H9 (cell line): ENCODE data around the gene DPP7. TPM values are rescaled to one million over a fixed set of nuclear protein-coding genes. Genes with fewer than 3 reads are reported as not detected.

Source experiments
- DNase-seq: peaks from one replicate; pipeline ENCODE4 v3.0.0-alpha.2; 2017
- H2AFZ ChIP-seq: one replicate; pipeline ENCODE4 v1.6.1; 2013; ENCODE audit warnings: mild to moderate bottlenecking, low read length, control low read depth, moderate library complexity
- H2AK5ac ChIP-seq: 2 replicates; pipeline ENCODE4 v1.6.1; 2013; ENCODE audit warnings: low read length, control low read depth, mixed read lengths; ENCODE audit not compliant: insufficient read length
- H2BK120ac ChIP-seq: one replicate; pipeline ENCODE4 v1.6.1; 2013; ENCODE audit warnings: low read depth, mild to moderate bottlenecking, low read length, control low read depth, inconsistent platforms; ENCODE audit not compliant: poor library complexity, severe bottlenecking
- H2BK12ac ChIP-seq: 2 replicates; pipeline ENCODE4 v1.6.1; 2013; ENCODE audit warnings: low read length, control low read depth, mixed read lengths, low read depth; ENCODE audit not compliant: insufficient read length
- H2BK15ac ChIP-seq: 2 replicates; pipeline ENCODE4 v1.6.1; 2013; ENCODE audit warnings: low read depth, low read length, control low read depth
- H2BK20ac ChIP-seq: one replicate; pipeline ENCODE4 v1.6.1; 2013; ENCODE audit warnings: low read depth, mild to moderate bottlenecking, low read length, control low read depth, inconsistent platforms; ENCODE audit not compliant: poor library complexity, severe bottlenecking
- H2BK5ac ChIP-seq: 2 replicates; pipeline ENCODE4 v1.6.1; 2013; ENCODE audit warnings: low read length, control low read depth, mixed read lengths; ENCODE audit not compliant: insufficient read length
- H3K14ac ChIP-seq: 2 replicates; pipeline ENCODE4 v1.6.1; 2013; ENCODE audit warnings: low read length, control low read depth; ENCODE audit not compliant: insufficient read depth
- H3K18ac ChIP-seq: 2 replicates; pipeline ENCODE4 v1.6.1; 2013; ENCODE audit warnings: low read depth, mild to moderate bottlenecking, mixed read lengths, low read length, control low read depth; ENCODE audit not compliant: insufficient read length
- H3K23ac ChIP-seq: 2 replicates; pipeline ENCODE4 v1.6.1; 2013; ENCODE audit warnings: low read length, control low read depth, mixed read lengths, low read depth; ENCODE audit not compliant: insufficient read length
- H3K23me2 ChIP-seq: 2 replicates; pipeline ENCODE4 v1.6.1; 2013; ENCODE audit warnings: low read depth, mild to moderate bottlenecking, mixed read lengths, low read length, control low read depth; ENCODE audit not compliant: insufficient read length, poor library complexity, severe bottlenecking
- H3K27ac ChIP-seq: 2 replicates; pipeline ENCODE4 v1.5.1; 2013; ENCODE audit warnings: low read length, control low read depth, mixed read lengths, low read depth; ENCODE audit not compliant: insufficient read length
- H3K27me3 ChIP-seq: 2 replicates; pipeline ENCODE4 v1.6.1; 2013; ENCODE audit warnings: low read length, control low read depth, inconsistent platforms; ENCODE audit not compliant: insufficient read depth
- H3K4ac ChIP-seq: 2 replicates; pipeline ENCODE4 v1.6.1; 2013; ENCODE audit warnings: low read depth, mild to moderate bottlenecking, control low read depth, inconsistent platforms, low read length, moderate library complexity
- H3K4me1 ChIP-seq: 2 replicates; pipeline ENCODE4 v1.6.1; 2013; ENCODE audit warnings: low read length, control low read depth, inconsistent platforms; ENCODE audit not compliant: insufficient read depth
- H3K4me2 ChIP-seq: 2 replicates; pipeline ENCODE4 v1.6.1; 2013; ENCODE audit warnings: low read length, control low read depth, mixed read lengths; ENCODE audit not compliant: insufficient read length, insufficient read depth
- H3K56ac ChIP-seq: 2 replicates; pipeline ENCODE4 v1.6.1; 2013; ENCODE audit warnings: low read depth, mild to moderate bottlenecking, mixed read lengths, low read length, control low read depth; ENCODE audit not compliant: insufficient read length
- H3K79me1 ChIP-seq: 2 replicates; pipeline ENCODE4 v1.6.1; 2013; ENCODE audit warnings: low read depth, mild to moderate bottlenecking, moderate library complexity, low read length, control low read depth, inconsistent platforms; ENCODE audit not compliant: insufficient read depth, poor library complexity, severe bottlenecking
- H3K79me2 ChIP-seq: 2 replicates; pipeline ENCODE4 v1.6.1; 2013; ENCODE audit warnings: low read length, control low read depth, inconsistent platforms; ENCODE audit not compliant: insufficient read depth
- H3K9ac ChIP-seq: 2 replicates; pipeline ENCODE4 v1.6.1; 2013; ENCODE audit warnings: low read length, control low read depth, mixed read lengths; ENCODE audit not compliant: insufficient read length; ENCODE audit errors: extremely low read depth
- H3K9me3 ChIP-seq: one replicate; pipeline ENCODE4 v1.6.1; 2013; ENCODE audit warnings: low read depth, low read length, inconsistent platforms; ENCODE audit not compliant: control insufficient read depth
- H3T11ph ChIP-seq: one replicate; pipeline ENCODE4 v1.6.1; 2013; ENCODE audit warnings: mild to moderate bottlenecking, low read length, control low read depth, inconsistent platforms
- H4K20me1 ChIP-seq: one replicate; pipeline ENCODE4 v1.6.1; 2013; ENCODE audit not compliant: control insufficient read depth, insufficient read length, insufficient read depth
- H4K5ac ChIP-seq: 2 replicates; pipeline ENCODE4 v1.6.1; 2013; ENCODE audit warnings: low read depth, mild to moderate bottlenecking, mixed read lengths, low read length, control low read depth; ENCODE audit not compliant: insufficient read length
- H4K8ac ChIP-seq: replicated peaks from 2 replicates; pipeline ENCODE4 v1.6.1; 2013; ENCODE audit warnings: low read length, control low read depth, mixed read lengths, low read depth; ENCODE audit not compliant: insufficient read length
- H4K91ac ChIP-seq: 2 replicates; pipeline ENCODE4 v1.6.1; 2013; ENCODE audit warnings: low read depth, mild to moderate bottlenecking, moderate library complexity, mixed read lengths, low read length, control low read depth; ENCODE audit not compliant: insufficient read length
- H3K27ac Mint-ChIP-seq, 3 experiments: 2 replicates in 2 of 3; 3 replicates in 1 of 3; pipeline ENCODE4 v1.8.0; 2020 to 2021; ENCODE audit warnings: mixed read lengths in 3 of 3, mild to moderate bottlenecking in 1 of 3, moderate library complexity in 1 of 3
- H3K27me3 Mint-ChIP-seq: 2 replicates; pipeline ENCODE4 v1.8.0; 2021; ENCODE audit warnings: low read depth, mild to moderate bottlenecking, moderate library complexity, mixed read lengths
- H3K36me3 Mint-ChIP-seq, 3 experiments: 2 replicates in 2 of 3; 3 replicates in 1 of 3; pipeline ENCODE4 v1.8.0; 2020 to 2021; ENCODE audit warnings: low read depth in 3 of 3, mixed read lengths in 3 of 3; ENCODE audit not compliant: insufficient read depth in 1 of 3
- H3K4me1 Mint-ChIP-seq, 2 experiments: 2 replicates each; pipeline ENCODE4 v1.8.0; 2020; ENCODE audit warnings: mixed read lengths in 2 of 2
- H3K4me3 Mint-ChIP-seq, 2 experiments: 2 replicates in 1 of 2; 3 replicates in 1 of 2; pipeline ENCODE4 v1.8.0; 2020 to 2021; ENCODE audit warnings: mild to moderate bottlenecking in 2 of 2, mixed read lengths in 2 of 2, moderate library complexity in 1 of 2
- H3K9me3 Mint-ChIP-seq, 2 experiments: 2 replicates in 1 of 2; 3 replicates in 1 of 2; pipeline ENCODE4 v1.8.0; 2020; ENCODE audit warnings: mild to moderate bottlenecking in 2 of 2, mixed read lengths in 2 of 2, moderate library complexity in 1 of 2
- WGBS: extraction: QIAGEN DNeasy Blood & Tissue Kit; methylation state at CpG from one replicate; pipeline ENCODE4 v1.1.7; 2013; ENCODE audit warnings: missing lambda C conversion rate, low lambda C conversion rate, mixed read lengths; ENCODE audit not compliant: insufficient read length; ENCODE audit errors: extremely low coverage; 5-methylcytosine and 5-hydroxymethylcytosine counted together
- total RNA-seq: library from RNA; stranded (reverse); gene quantifications from 2 replicates; pipeline ENCODE4 v1.2.1, GENCODE V29; 2021
- TF ChIP-seq, protein P1 (sequence below): fragments of 200-600 bp; sonication (generic); conservative IDR thresholded peaks from 3 replicates; pipeline ENCODE4 v1.8.0; 2021; ENCODE audit warnings: antibody characterized with exemption, mild to moderate bottlenecking

DPP7 gene
- total RNA-seq, 1 experiment from 2014 or later = 29.4 TPM

- no peak overlapping the region for H2BK15ac ChIP-seq
- no peak overlapping the region for H3K9ac ChIP-seq
- no CpG with 5 or more reads among the region's 15 CpGs for WGBS
- Mint-ChIP-seq H3K27ac (no peak overlapping the region), H3K9me3 (no peaks in the 10 kb centered on the region; a peak in 1 of 5 replicates), H3K27me3 (peaks cover 46% of the 10 kb centered on the region), H3K4me3 (peak overlapping the region; percentile 52 to 66; a peak in 4 of 5 replicates), H3K36me3 (no peaks in the 10 kb centered on the region; a peak in 1 of 7 replicates), H3K4me1 (peaks cover 11 to 22% of the 10 kb centered on the region in 2 experiments)
- no peak overlapping the region for H3T11ph ChIP-seq
- H3K4me2 ChIP-seq = peak overlapping the region; percentile 77
- TF ChIP-seq, protein P1, sequence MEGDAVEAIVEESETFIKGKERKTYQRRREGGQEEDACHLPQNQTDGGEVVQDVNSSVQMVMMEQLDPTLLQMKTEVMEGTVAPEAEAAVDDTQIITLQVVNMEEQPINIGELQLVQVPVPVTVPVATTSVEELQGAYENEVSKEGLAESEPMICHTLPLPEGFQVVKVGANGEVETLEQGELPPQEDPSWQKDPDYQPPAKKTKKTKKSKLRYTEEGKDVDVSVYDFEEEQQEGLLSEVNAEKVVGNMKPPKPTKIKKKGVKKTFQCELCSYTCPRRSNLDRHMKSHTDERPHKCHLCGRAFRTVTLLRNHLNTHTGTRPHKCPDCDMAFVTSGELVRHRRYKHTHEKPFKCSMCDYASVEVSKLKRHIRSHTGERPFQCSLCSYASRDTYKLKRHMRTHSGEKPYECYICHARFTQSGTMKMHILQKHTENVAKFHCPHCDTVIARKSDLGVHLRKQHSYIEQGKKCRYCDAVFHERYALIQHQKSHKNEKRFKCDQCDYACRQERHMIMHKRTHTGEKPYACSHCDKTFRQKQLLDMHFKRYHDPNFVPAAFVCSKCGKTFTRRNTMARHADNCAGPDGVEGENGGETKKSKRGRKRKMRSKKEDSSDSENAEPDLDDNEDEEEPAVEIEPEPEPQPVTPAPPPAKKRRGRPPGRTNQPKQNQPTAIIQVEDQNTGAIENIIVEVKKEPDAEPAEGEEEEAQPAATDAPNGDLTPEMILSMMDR = no peak
- H2BK5ac ChIP-seq = no peak overlapping the region
- no peak overlapping the region for H3K27ac ChIP-seq
- DNase-seq = peak; percentile 58
- no peak overlapping the region for H3K56ac ChIP-seq
- H2BK12ac ChIP-seq = no peak overlapping the region
- no peak overlapping the region for H3K14ac ChIP-seq
- H2AK5ac ChIP-seq = no peak overlapping the region
- H4K5ac ChIP-seq = no peak overlapping the region
- no peak overlapping the region for H3K18ac ChIP-seq
- H2AFZ ChIP-seq = no peak overlapping the region
- no peak overlapping the region for H4K91ac ChIP-seq
- H3K9me3 ChIP-seq = no peaks in the 10 kb centered on the region
- H2BK120ac ChIP-seq = no peak overlapping the region
- H3K4me1 ChIP-seq = peaks cover 3% of the 10 kb centered on the region; the same call in 1 of the 2 replicates
- peaks cover 17% of the 10 kb centered on the region for H3K23me2 ChIP-seq
- no peak overlapping the region for H4K8ac ChIP-seq
- peaks cover 3% of the 10 kb centered on the region for H4K20me1 ChIP-seq
- peaks cover 7% of the 10 kb centered on the region; the same call in 1 of the 2 replicates for H3K27me3 ChIP-seq
- no peaks in the 10 kb centered on the region for H3K79me2 ChIP-seq
- no peaks in the 10 kb centered on the region for H3K79me1 ChIP-seq
- no peak overlapping the region for H3K4ac ChIP-seq
- no peak overlapping the region for H2BK20ac ChIP-seq
- H3K23ac ChIP-seq = no peak overlapping the region
Measured at GRCh38 chr9:137076636-137077009, 37.9 kb downstream of the DPP7 start.
